Heart right ventricle (tissue), 16 donors: ENCODE results near the gene LSG1. TPM values are rescaled to one million over a fixed set of nuclear protein-coding genes. Genes with fewer than 3 reads are reported as not detected.
A peak's percentile ranks its signal among the peaks of the same experiment; 100 is the strongest.

ENCODE experiments used
- ATAC-seq, 8 donors: fragments of 200-7000 bp; cut with Tn5 transposase; one replicate each; pipeline ENCODE4 v1.9.1; 2020; ENCODE audit warnings: mild to moderate bottlenecking in 8 of 8, moderate library complexity in 8 of 8, moderate number of reproducible peaks in 1 of 8
- DNase-seq, 2 donors: peaks; one replicate each; pipeline ENCODE4 v3.0.0-alpha.2; 2020
- H3K27ac ChIP-seq, 10 donors: fragments of 200-600 bp; sonication (generic) in 2 of 10; one replicate each; pipeline versions ENCODE4 v1.5.0 to v1.8.0; 2020 to 2022; ENCODE audit warnings: mild to moderate bottlenecking in 3 of 10
- H3K27me3 ChIP-seq, 7 donors: fragments of 200-600 bp; one replicate each; pipeline ENCODE4 v1.8.0; 2021 to 2022; ENCODE audit warnings: mild to moderate bottlenecking in 2 of 7
- H3K36me3 ChIP-seq, 9 donors: fragments of 200-600 bp; sonication (generic) in 1 of 9; one replicate each; pipeline versions ENCODE4 v1.5.0 to v1.8.0; 2020 to 2022; ENCODE audit warnings: mild to moderate bottlenecking in 2 of 9
- H3K4me1 ChIP-seq, 9 donors: fragments of 200-600 bp; sonication (generic) in 1 of 9; one replicate each; pipeline versions ENCODE4 v1.5.0 to v1.8.0; 2020 to 2022; ENCODE audit warnings: mild to moderate bottlenecking in 4 of 9
- H3K4me3 ChIP-seq, 10 donors: fragments of 200-600 bp; sonication (generic) in 2 of 10; one replicate each; pipeline versions ENCODE4 v1.5.0 to v1.8.0; 2020 to 2022; ENCODE audit warnings: mild to moderate bottlenecking in 7 of 10, moderate library complexity in 2 of 10
- H3K9me3 ChIP-seq, 11 donors: fragments of 200-600 bp in 10 of 11; sonication (generic) in 2 of 11; one replicate each; pipeline versions ENCODE4 v1.5.0 to v1.8.0; 2013 to 2022; ENCODE audit warnings: mild to moderate bottlenecking in 2 of 11, control low read depth in 1 of 11, moderate library complexity in 1 of 11
- CTCF ChIP-seq, 9 donors: fragments of 200-600 bp; sonication (generic) in 2 of 9; IDR thresholded peaks; one replicate each; pipeline versions ENCODE4 v1.5.0 to v1.8.0; 2021 to 2022; ENCODE audit warnings: antibody characterized with exemption in 9 of 9, mild to moderate bottlenecking in 5 of 9, moderate library complexity in 1 of 9
- WGBS, 2 donors: extraction: QIAGEN DNeasy Blood & Tissue Kit; methylation state at CpG; one replicate each; pipeline ENCODE4 v1.1.7; 2013; ENCODE audit warnings: inconsistent platforms in 1 of 2; 5-methylcytosine and 5-hydroxymethylcytosine counted together
- intact Hi-C, 10 donors: fragments of 100-400 bp; cut with DNase I; formaldehyde crosslinking; loops; one replicate each; pipeline versions ENCODE4 v1.11.1 to v1.14.2; 2022
- polyA plus RNA-seq, 2 donors: library from polyadenylated mRNA; stranded (reverse); fragments of 200-250 nt; gene quantifications; one replicate each; pipeline ENCODE4 v1.2.3, GENCODE V29; 2013
- total RNA-seq, 10 donors: library from RNA; stranded (reverse); fragmentation: NEBNext Ultra II Directional in 3 of 10; extraction: Animal tissue kit (Norgen Biotek cat#: 25700) in 3 of 10; gene quantifications; one replicate each; pipeline versions ENCODE4 v1.2.1 to v1.2.4, GENCODE V29; 2021 to 2023
- donor health status: Arrhythmogenic right ventricular cardiomyopathy.
- donor health status: ischemic (EF 13 %, LVEDD 7.1; RV severe dilation, severe dysfunction).
- donor health status: healthy with polysubstance abuse.
- donor health status: DM: no; HTN: yes; CAD: no.
- donor health status: DM: no; HTN: no; CAD: no.
- donor health status: ischemic (EF 25% LVEDD 6.9; RV normal size, moderate dysfunction).
- donor health status: ischemic (EF 25% LVEDD 5.7; RV mildly dilated, moderate dysfunction).
- donor health status: healthy.
- donor health status: DM: yes; HTN: yes; CAD: no.
- donor health status: Ischemic cardiomyopathy.
- donor health status: ischemic (EF 35%, LVEDD 5.7; RV mildly dilated, moderate dysfunction).
- donor health status: nonischemic (EF 11% LVEDD 7.7; RV severe dilation, severe dysfunction).
- donor health status: DM: yes; HTN: yes; CAD: no.
- donor health status: PGD.
- donor health status: ischemic (EF 29% LVEDD 5.4; RV normal size, mild dysfunction).
- donor health status: nonischemic (EF 23%, LVEDD 6.1; RV moderate dilation, normal function).

LSG1 gene
- total and polyA plus RNA-seq, 12 donors = 11.3 to 22.1 (median 18.5) TPM

- intact Hi-C loops = loop anchor here in 5 of 10 donors (5.0 to 10.0 kb wide), 4 partner anchors 47 to 274 kb away; no protein-coding TSS in a partner anchor
- peaks cover 12 to 59% (median 42%) of the 10 kb centered on the region in 9 donors for H3K4me1 ChIP-seq
- peaks cover 0 to 16% (median 0%) of the 10 kb centered on the region in 9 donors for H3K36me3 ChIP-seq
- no peak for TF ChIP-seq CTCF (IDR thresholded peaks at IDR 0.05)
- peak in 1 of 2 donors; percentile 29 for DNase-seq
- H3K9me3 ChIP-seq = no peaks in the 10 kb centered on the region
- WGBS, 2 donors = 39% methylated on average over 8 of the region's 8 CpGs
- H3K27me3 ChIP-seq = no peaks in the 10 kb centered on the region
- H3K27ac ChIP-seq = peak overlapping the region in 6 of 10 donors; percentile 12 to 96 (median 33)
- H3K4me3 ChIP-seq = no peak overlapping the region
- ATAC-seq = no peak
Observed at GRCh38 chr3:194690501-194691372, 18.7 kb upstream of the LSG1 start.

- 34 to 55% methylated on average over 9 of the region's 9 CpGs for WGBS, 2 donors
- Histone ChIP-seq H3K36me3 (peaks cover 0 to 16% (median 0%) of the 10 kb centered on the region in 9 donors), H3K9me3 (no peaks in the 10 kb centered on the region), H3K27me3 (no peaks in the 10 kb centered on the region), H3K4me3 (peak overlapping the region in 7 of 10 donors; percentile 68 to 98 (median 86)), H3K4me1 (peaks cover 12 to 64% (median 52%) of the 10 kb centered on the region in 9 donors), H3K27ac (peak overlapping the region in 9 of 10 donors; percentile 76 to 96 (median 88))
- intact Hi-C loops = loop anchor here in 9 of 10 donors (2.0 to 10.0 kb wide), 20 partner anchors 48 to 835 kb away; no protein-coding TSS in a partner anchor
- TF ChIP-seq CTCF (IDR thresholded peaks at IDR 0.05) = no peak
- ATAC-seq (no peak), DNase-seq (peak; percentile 33 to 34)
Observed at GRCh38 chr3:194689493-194689944, 17.5 kb upstream of the LSG1 start.

- WGBS, 2 donors = 51 to 54% methylated on average over 6 of the region's 6 CpGs
- no peaks in the 10 kb centered on the region for H3K27me3 ChIP-seq
- no peak for TF ChIP-seq CTCF (IDR thresholded peaks at IDR 0.05)
- H3K36me3 ChIP-seq = peaks cover 0 to 16% (median 0%) of the 10 kb centered on the region in 9 donors
- H3K9me3 ChIP-seq = no peaks in the 10 kb centered on the region
- H3K4me1 ChIP-seq = peaks cover 12 to 66% (median 52%) of the 10 kb centered on the region in 9 donors
- peak overlapping the region in 9 of 10 donors; percentile 76 to 96 (median 88) for H3K27ac ChIP-seq
- DNase-seq (no peak), ATAC-seq (no peak)
- intact Hi-C loops = loop anchor here in 9 of 10 donors (2.0 to 10.0 kb wide), 20 partner anchors 48 to 836 kb away; no protein-coding TSS in a partner anchor
- peak overlapping the region in 9 of 10 donors; percentile 60 to 98 (median 85) for H3K4me3 ChIP-seq
Observed at GRCh38 chr3:194688946-194689345, 17.0 kb upstream of the LSG1 start.

- Histone ChIP-seq H3K9me3 (no peaks in the 10 kb centered on the region), H3K27me3 (no peaks in the 10 kb centered on the region), H3K4me3 (peak overlapping the region; percentile 60 to 98 (median 86)), H3K27ac (peak overlapping the region; percentile 76 to 96 (median 90)), H3K4me1 (peaks cover 14 to 70% (median 54%) of the 10 kb centered on the region in 9 donors), H3K36me3 (peaks cover 0 to 16% (median 0%) of the 10 kb centered on the region in 9 donors)
- TF ChIP-seq CTCF (IDR thresholded peaks at IDR 0.05) = no peak
- intact Hi-C loops = loop anchor here in 9 of 10 donors (2.0 to 10.0 kb wide), 20 partner anchors 49 to 837 kb away; no protein-coding TSS in a partner anchor
- 23 to 25% methylated on average over 16 of the region's 16 CpGs for WGBS, 2 donors
- ATAC-seq (peak in 4 of 8 donors; percentile 15 to 21 (median 17)), DNase-seq (peak; percentile 41 to 44)
Observed at GRCh38 chr3:194688200-194688740, 16.3 kb upstream of the LSG1 start.
